Kasumi-1 (cell line): ENCODE data around the gene RFTN1.

ENCODE experiments used
- DNase-seq, 2 experiments: peaks; one replicate each; lab custom pipeline; 2025; lab: John Stamatoyannopoulos, UW

RFTN1 gene

GRCh38 chr3:16464511-16465148 is 48.9 kb downstream of the RFTN1 start:
- DNase-seq: no peak

- no peak for DNase-seq
These were observed 49.6 kb downstream of the RFTN1 start for GRCh38 chr3:16463914-16464313.

- no peak for DNase-seq
These were observed 50.4 kb downstream of the RFTN1 start for GRCh38 chr3:16463119-16463518.

DNA sequence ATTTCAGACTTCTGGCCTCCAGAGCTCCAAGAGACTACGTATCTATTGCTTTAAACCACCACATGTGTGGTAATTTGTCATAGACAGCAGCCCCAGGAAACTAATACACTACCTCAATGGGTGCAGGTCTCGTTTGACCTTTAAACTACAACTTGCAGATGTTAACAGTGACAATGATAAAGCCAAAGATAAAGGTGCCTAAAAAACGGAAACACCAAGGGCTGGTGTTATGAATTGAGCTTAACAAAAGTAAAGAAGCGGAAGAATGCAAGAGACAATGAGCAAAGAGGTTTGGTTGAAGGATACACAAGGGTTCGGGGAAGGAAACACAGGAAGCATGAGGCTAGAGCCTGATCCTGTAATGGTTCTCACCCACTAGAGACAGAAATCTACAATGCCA is 50.8 kb downstream of the RFTN1 start:
- no peak for DNase-seq

DNA sequence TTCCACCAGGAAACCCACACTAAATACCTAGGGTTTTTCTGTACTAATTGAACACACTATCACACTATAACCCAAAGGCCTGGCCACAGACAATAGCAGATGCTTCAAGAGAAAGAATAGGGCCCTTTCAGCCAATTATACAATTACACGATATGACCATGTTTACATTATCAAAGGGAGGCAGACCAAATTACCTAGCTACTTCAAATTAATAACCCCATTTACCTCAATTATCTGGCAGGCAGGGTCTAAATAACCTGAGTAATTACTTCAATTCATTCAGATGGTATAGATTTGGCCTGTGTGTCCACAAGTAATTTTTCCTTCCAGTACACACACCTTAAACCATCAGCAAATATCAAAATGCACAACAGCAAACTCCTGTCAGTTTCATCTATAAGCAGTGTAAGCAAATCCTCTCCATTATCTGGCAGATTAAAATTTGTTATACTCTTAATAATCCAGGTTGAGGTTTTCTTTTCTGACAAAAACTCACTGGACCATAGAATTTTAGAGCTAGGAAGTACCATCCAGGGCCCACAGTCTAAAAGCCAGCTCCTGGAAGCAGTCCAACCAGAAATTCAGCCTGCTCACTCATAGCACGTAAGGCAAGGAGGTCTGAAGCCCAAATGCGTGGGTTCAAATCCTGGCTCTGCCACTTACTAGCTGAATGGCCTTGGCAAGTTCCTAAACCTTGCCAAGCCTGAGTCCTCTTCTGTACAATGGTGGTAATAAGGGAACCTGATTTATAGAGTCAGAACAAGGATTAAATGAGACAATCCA is 51.8 kb downstream of the RFTN1 start:
- no peak for DNase-seq

GRCh38 chr3:16460886-16461285 is 52.6 kb downstream of the RFTN1 start:
- DNase-seq: no peak

- DNase-seq: no peak
These were observed 53.2 kb downstream of the RFTN1 start for GRCh38 chr3:16460273-16460672.

GRCh38 chr3:16456784-16457415 is 56.6 kb downstream of the RFTN1 start:
- no peak for DNase-seq

GRCh38 chr3:16455966-16456365 is 57.5 kb downstream of the RFTN1 start:
- DNase-seq: no peak

- DNase-seq: no peak
These were observed 58.5 kb downstream of the RFTN1 start for GRCh38 chr3:16455001-16455400.

GRCh38 chr3:16452261-16452660 is 61.2 kb downstream of the RFTN1 start:
- no peak for DNase-seq

GRCh38 chr3:16449369-16449768 is 64.1 kb downstream of the RFTN1 start:
- no peak for DNase-seq

DNA sequence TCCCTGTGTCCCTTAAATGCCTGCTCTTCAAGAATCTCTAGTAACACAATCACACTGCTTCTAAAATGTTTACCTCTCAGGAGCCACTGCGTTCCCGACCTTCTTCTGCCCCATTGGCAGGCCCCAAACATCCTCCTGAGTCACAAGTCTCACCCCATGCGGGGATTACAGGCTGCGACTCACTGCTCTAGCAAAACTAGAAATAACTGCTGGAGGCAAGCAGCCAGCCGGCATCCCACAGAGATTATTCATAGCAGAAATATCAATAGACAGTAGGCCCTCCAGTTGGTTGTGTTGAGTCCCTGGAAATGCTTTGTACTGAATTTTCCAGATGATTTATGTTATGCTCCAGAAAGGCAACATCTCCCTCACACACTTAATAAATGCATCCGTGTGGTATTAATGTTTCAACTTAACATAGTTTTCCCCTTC is 64.8 kb downstream of the RFTN1 start:
- DNase-seq: no peak

DNA sequence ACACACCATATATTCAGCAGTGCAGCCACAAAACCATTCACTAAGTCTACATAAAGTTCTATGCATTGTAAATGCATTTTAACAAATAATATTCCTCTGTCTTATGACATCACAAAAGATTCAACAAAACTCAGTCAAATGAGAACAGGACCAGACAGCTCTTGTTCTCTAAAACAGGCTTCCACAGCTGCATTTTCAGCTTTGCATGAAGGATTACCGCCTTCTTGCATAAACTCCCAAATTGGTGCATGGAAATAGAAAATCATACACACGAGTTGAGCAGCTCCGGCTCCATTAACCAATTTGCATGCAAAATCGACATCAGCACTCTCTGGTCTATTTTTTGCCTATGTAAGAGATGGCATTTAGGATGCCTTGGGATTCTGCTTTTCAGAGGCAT is 66.4 kb downstream of the RFTN1 start:
- no peak for DNase-seq

DNA sequence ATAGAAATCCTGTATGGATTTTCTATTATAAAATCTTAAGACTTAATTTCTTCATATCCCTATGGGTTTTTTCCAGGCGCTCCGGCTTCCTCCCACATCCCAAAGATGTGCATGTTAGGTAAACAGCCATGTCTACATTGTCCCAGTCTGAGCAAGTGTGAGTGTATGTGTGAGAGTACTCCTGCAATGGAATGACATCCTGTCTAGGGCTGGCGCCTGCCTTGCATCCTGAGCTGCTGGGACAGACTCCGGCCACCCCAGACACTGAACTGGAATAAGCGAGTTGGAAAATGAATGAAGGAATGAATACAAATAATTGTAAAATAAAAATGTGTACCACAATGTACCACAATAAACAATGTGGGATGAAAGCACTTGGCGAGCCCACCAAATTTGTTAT is 69.2 kb downstream of the RFTN1 start:
- no peak for DNase-seq

- no peak for DNase-seq
These were observed 70.8 kb downstream of the RFTN1 start for GRCh38 chr3:16442730-16443129.

- no peak for DNase-seq
These were observed 72.1 kb downstream of the RFTN1 start for GRCh38 chr3:16441371-16441875.

DNA sequence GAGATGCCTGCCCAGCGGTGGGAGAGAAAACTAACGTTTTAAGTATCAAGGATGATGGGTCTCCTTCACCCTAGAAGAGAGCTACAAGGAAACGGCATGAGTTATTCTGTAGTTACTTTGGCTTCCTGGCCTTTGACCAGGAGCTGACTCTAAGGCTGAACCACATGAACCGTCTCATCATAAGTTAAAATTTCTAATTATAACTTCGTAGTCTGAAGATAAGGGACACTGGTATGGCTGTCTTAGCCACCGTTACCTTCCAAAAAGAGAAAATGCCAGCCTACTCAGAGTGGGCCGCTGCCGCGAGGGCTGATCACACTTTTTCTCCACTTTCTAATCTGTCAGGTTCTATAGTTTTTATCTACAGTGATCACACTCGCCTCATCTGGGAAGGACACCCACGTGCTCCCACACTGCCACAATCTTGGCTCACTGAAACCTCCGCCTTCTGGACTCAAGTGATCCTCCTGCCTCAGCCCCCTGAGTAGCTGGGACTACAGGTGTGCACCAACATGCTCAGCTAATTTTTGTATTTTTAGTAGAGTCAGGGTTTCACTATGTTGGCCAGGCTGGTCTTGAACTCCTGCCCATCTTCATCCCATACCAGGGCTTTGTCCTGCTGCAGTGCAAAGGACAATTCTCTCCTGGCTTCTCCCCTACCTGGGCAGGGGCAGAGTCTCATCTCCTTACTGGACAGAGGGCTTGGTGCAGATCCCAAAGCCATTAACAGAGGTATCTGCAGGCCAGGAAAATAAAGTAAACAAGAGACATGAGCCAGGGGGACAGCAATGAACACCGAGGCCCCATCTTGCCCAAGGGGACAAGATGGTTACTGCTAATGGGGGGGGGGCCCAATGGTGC is 73.4 kb downstream of the RFTN1 start:
- no peak for DNase-seq

GRCh38 chr3:16439163-16439847 is 74.2 kb downstream of the RFTN1 start:
- no peak for DNase-seq

GRCh38 chr3:16437640-16438039 is 75.9 kb downstream of the RFTN1 start:
- no peak for DNase-seq

DNA sequence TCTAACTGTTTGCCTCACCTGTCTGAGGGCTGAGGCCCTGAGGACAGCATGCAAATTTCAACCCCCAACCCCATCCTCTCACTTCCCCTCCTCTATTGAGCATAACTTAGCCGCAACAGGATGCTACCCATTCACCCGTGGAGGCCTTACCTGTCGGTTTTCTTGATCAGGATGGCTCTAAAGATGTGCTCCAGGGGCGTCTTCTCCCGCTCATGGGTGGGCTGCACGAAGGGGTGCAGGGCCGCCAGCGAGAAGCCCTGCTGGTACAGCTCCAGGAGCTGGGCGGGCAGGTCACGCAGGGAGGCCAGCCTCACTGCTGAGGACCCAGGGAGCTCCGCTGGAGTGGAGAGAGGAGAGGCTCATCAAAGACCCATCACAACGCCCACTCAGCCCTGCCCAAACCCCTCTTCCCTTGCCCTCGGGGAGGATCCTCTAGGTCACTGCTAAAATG is 79.8 kb downstream of the RFTN1 start:
- DNase-seq: no peak
